Measurements from ENCODE around the gene NPHS2. TPM values are rescaled to one million over a fixed set of nuclear protein-coding genes. Genes with fewer than 3 reads are reported as not detected.

The NPHS2 gene
- total RNA-seq, 1 experiment from 2014 or later, result not detected

- TF ChIP-seq ZMAT4 (CRISPR knock-in tag; IDR thresholded peaks at IDR 0.05), result no peak
- peak; percentile 91; the same call in 1 of the 2 replicates for TF ChIP-seq RELA (CRISPR knock-in tag; IDR thresholded peaks at IDR 0.05; ENCODE audit: borderline replicate concordance)
- TF ChIP-seq CDX4 (CRISPR knock-in tag; IDR thresholded peaks at IDR 0.05; ENCODE audit: borderline replicate concordance), result no peak
- peak; percentile 96 for TF ChIP-seq CBFB (CRISPR knock-in tag; IDR thresholded peaks at IDR 0.05; ENCODE audit: low read depth)
- peak; percentile 99 for TF ChIP-seq ZNF138 (CRISPR knock-in tag; conservative IDR thresholded peaks at IDR 0.05)
- peak; percentile 100 for TF ChIP-seq MAX (CRISPR knock-in tag; IDR thresholded peaks at IDR 0.05)
- TF ChIP-seq CTCF (IDR thresholded peaks at IDR 0.05), result no peak
- peak; percentile 90; the same call in 1 of the 2 replicates for TF ChIP-seq TCF7 (CRISPR knock-in tag; IDR thresholded peaks at IDR 0.05; ENCODE audit: low read depth)
- TF ChIP-seq NFE2L1 (CRISPR knock-in tag; IDR thresholded peaks at IDR 0.05), result peak; percentile 95
- TF ChIP-seq OVOL2 (CRISPR knock-in tag; IDR thresholded peaks at IDR 0.05; ENCODE audit: borderline replicate concordance), result no peak
- peak; percentile 96; the same call in 1 of the 2 replicates for TF ChIP-seq AFF4 (CRISPR knock-in tag; IDR thresholded peaks at IDR 0.05; ENCODE audit: borderline replicate concordance)
- TF ChIP-seq RORB (CRISPR knock-in tag; IDR thresholded peaks at IDR 0.05), result no peak
- TF ChIP-seq CREM (CRISPR knock-in tag; IDR thresholded peaks at IDR 0.05), result peak; percentile 90
- no peak for TF ChIP-seq ZNF532 (CRISPR knock-in tag; IDR thresholded peaks at IDR 0.05; ENCODE audit: borderline replicate concordance)
- 0 out of 2 replicates have a peak, but pooled peaks have one; percentile 21 for TF ChIP-seq ZSCAN18 (CRISPR knock-in tag; IDR thresholded peaks at IDR 0.05)
- TF ChIP-seq ATF3 (CRISPR knock-in tag; conservative IDR thresholded peaks at IDR 0.05), result no peak
- TF ChIP-seq ZNF263 (CRISPR knock-in tag; IDR thresholded peaks at IDR 0.05; ENCODE audit: low read depth), result peak; percentile 84
- peak; percentile 98 for TF ChIP-seq JUN (CRISPR knock-in tag; IDR thresholded peaks at IDR 0.05)
- TF ChIP-seq IRF2 (CRISPR knock-in tag; IDR thresholded peaks at IDR 0.05; ENCODE audit: borderline replicate concordance, low read depth), result peak; percentile 28; the same call in 1 of the 2 replicates
- TF ChIP-seq STAT6 (CRISPR knock-in tag; conservative IDR thresholded peaks at IDR 0.05; ENCODE audit: low read depth), result 0 out of 2 replicates have a peak, but pooled peaks have one; percentile 85
- no peak for TF ChIP-seq NFATC4 (CRISPR knock-in tag; IDR thresholded peaks at IDR 0.05)
Measured at GRCh38 chr1:179591592-179592580, 16.1 kb upstream of the NPHS2 start, which contains the start of gene TDRD5 (continued).
